LNCaP clone FGC (cell line): Measurements from ENCODE around the gene CCDC200.
"Not testable (repeated sequence)": the region's sequence is repeated elsewhere in the genome, so short reads cannot be mapped to it uniquely, and the experiment has no call there.

ENCODE experiments used
- DNase-seq: peaks from one replicate; pipeline ENCODE4 v3.0.0-alpha.2; 2011; ENCODE audit warnings: low read depth
- H3K4me3 ChIP-seq: 2 replicates; pipeline ENCODE4 v1.5.1; 2011; ENCODE audit warnings: mild to moderate bottlenecking, low read depth, low read length, control low read depth
- TF ChIP-seq, protein P1 (sequence below): IDR thresholded peaks from 2 replicates; pipeline ENCODE4 v1.5.1; 2012; ENCODE audit warnings: mild to moderate bottlenecking; ENCODE audit not compliant: control insufficient read depth, insufficient read depth; ENCODE audit errors: extremely low read depth

Gene CCDC200

DNA sequence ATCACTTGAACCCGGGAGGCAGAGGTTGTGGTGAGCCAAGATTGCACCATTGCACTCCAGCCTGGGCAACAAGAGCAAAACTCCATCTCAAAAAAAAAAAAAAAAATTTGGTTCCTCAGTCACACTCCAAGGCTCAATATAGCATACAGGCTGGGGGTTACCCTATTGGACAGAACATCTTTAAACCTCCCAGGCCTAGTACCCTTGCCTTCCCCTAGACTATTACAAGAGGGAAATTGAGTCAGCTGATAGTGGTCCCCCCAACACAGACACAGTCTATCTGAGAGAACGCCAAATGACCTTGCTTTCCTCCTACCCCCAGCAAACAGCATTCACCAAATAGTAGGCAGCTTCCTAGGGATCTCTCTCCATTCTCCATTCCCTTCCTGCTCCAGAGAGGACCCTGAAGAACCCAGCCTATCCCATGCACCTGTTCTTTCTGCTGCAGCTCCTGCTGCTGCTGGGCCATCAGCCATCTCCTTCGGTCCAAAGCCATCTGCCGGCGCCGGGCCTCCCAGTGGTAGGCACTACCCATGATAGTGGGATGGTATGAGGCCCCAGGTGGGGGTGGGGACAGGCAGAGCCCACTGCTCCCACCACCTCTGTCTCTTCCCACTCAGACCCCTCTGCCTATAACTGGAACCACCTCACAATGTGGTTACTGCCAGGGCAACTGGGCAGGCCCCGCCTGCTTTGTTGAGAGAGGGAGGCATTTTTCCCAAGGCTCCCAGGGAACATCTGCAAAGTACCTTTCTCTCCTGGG, at the start of gene CCDC200:
Gene CCDC200 (minus strand): TSS at position 604 of the 763 bp plus-strand sequence. CDS start 69 bp downstream, at position 535.
- DNase-seq, H3K4me3 ChIP-seq: not testable (repeated sequence)

DNA sequence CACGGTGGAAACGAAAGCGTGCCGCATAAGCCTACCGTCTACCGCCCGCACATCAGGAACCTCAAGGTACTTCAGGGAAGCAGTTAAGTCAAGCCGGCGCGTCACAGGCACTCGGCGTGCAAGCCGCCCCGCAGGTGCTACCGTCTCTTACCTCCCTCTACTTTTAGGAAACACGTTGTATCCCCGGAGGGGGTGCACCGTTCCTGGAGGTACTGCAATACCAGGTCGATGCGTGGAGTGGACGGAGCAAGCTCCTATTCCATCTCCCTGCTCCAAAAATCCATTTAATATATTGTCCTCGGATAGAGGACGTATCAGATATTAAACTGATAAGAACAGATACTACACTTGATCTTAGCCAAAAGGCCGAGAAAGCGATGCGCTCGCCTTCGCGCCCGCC, 44.5 kb upstream of the CCDC200 start:
- not testable (repeated sequence) for H3K4me3 ChIP-seq, DNase-seq

DNA sequence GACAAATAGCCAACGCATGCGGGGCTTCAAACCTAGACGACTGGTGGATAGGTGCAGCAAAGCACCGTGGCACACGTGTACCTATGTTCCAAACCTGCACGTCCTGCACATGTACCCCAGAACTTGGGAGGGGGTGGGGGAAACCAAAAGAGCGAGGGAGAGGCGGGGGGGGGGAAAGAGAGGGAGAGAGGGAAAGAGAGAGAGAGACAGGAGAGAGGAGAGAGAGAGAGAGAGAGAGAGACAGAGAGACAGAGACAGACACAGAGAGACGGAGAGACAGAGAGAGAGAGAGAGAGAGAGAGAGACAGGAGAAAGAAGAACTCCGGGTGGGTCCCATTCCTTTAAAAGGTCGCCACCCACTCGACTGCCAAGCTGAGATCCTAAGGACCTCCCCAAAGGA, 44.1 kb upstream of the CCDC200 start:
- DNase-seq, H3K4me3 ChIP-seq: not testable (repeated sequence)

DNA sequence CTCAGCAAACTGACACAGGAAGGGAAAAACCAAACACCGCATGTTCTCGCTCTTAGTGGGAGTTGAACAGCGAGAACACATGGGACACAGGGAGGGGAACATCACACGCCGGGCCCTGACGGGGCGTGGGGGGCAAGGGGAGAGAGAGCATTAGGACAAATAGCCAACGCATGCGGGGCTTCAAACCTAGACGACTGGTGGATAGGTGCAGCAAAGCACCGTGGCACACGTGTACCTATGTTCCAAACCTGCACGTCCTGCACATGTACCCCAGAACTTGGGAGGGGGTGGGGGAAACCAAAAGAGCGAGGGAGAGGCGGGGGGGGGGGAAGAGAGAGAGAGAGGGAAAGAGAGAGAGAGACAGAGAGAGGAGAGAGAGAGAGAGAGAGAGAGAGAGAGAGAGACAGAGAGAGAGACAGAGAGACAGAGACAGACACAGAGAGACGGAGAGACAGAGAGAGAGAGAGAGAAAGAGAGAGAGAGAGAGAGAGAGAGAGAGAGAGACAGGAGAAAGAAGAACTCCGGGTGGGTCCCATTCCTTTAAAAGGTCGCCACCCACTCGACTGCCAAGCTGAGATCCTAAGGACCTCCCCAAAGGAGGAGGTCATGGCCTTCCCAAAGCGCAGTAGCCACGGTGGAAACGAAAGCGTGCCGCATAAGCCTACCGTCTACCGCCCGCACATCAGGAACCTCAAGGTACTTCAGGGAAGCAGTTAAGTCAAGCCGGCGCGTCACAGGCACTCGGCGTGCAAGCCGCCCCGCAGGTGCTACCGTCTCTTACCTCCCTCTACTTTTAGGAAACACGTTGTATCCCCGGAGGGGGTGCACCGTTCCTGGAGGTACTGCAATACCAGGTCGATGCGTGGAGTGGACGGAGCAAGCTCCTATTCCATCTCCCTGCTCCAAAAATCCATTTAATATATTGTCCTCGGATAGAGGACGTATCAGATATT, 42.4 kb upstream of the CCDC200 start:
- not testable (repeated sequence) for DNase-seq, H3K4me3 ChIP-seq

DNA sequence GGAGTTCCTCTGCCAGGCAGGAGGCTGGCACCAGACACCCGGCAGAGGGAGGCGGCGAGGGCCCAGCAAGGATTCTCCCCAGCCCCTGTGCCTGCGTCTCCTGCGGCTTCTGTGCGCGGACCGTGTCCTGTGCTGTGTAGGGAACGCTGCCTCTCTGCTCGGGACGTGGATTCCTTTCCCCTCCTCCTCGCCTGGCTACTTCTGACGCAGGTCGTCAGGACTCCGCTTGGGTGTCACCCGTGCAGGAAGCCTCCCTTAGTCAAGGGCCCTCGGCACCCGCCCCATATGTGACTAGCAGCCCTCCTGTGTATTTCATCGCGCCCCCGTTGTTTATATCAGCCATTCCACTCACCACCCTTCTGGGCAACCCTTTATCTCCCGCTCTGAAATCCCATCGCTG, 18.0 kb upstream of the CCDC200 start:
- DNase-seq, H3K4me3 ChIP-seq: not testable (repeated sequence)

DNA sequence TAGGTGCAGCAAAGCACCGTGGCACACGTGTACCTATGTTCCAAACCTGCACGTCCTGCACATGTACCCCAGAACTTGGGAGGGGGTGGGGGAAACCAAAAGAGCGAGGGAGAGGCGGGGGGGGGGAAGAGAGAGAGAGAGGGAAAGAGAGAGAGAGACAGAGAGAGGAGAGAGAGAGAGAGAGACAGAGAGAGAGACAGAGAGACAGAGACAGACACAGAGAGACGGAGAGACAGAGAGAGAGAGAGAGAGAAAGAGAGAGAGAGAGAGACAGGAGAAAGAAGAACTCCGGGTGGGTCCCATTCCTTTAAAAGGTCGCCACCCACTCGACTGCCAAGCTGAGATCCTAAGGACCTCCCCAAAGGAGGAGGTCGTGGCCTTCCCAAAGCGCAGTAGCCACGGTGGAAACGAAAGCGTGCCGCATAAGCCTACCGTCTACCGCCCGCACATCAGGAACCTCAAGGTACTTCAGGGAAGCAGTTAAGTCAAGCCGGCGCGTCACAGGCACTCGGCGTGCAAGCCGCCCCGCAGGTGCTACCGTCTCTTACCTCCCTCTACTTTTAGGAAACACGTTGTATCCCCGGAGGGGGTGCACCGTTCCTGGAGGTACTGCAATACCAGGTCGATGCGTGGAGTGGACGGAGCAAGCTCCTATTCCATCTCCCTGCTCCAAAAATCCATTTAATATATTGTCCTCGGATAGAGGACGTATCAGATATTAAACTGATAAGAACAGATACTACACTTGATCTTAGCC, 12.4 kb upstream of the CCDC200 start:
- not testable (repeated sequence) for DNase-seq, H3K4me3 ChIP-seq

DNA sequence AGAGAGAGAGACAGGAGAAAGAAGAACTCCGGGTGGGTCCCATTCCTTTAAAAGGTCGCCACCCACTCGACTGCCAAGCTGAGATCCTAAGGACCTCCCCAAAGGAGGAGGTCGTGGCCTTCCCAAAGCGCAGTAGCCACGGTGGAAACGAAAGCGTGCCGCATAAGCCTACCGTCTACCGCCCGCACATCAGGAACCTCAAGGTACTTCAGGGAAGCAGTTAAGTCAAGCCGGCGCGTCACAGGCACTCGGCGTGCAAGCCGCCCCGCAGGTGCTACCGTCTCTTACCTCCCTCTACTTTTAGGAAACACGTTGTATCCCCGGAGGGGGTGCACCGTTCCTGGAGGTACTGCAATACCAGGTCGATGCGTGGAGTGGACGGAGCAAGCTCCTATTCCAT, 11.2 kb upstream of the CCDC200 start:
- DNase-seq, H3K4me3 ChIP-seq: not testable (repeated sequence)

DNA sequence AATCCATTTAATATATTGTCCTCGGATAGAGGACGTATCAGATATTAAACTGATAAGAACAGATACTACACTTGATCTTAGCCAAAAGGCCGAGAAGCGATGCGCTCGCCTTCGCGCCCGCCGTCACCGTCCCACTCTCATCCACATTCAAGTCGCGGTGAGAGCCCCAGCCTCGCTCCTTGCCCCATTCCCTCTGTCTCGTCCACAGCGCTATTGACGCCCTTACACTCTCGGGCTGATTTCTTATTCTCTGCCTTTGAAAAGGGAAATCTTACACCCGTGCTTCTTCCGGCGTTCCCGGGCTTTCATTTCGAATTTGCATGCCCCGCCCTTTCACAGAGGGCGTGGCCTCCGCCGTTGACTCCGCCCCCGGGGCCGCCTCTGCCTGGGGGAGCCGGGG, 5.5 kb upstream of the CCDC200 start, which contains the start of gene RNU2-1:
Gene RNU2-1 (minus strand): TSS at position 101 of the 400 bp plus-strand sequence.
- DNase-seq, H3K4me3 ChIP-seq: not testable (repeated sequence)

DNA sequence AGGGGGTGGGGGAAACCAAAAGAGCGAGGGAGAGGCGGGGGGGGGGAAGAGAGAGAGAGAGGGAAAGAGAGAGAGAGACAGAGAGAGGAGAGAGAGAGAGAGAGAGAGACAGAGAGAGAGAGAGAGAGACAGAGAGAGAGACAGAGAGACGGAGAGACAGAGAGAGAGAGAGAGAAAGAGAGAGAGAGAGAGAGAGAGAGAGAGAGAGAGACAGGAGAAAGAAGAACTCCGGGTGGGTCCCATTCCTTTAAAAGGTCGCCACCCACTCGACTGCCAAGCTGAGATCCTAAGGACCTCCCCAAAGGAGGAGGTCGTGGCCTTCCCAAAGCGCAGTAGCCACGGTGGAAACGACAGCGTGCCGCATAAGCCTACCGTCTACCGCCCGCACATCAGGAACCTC, 4.8 kb upstream of the CCDC200 start:
- H3K4me3 ChIP-seq, DNase-seq: not testable (repeated sequence)

DNA sequence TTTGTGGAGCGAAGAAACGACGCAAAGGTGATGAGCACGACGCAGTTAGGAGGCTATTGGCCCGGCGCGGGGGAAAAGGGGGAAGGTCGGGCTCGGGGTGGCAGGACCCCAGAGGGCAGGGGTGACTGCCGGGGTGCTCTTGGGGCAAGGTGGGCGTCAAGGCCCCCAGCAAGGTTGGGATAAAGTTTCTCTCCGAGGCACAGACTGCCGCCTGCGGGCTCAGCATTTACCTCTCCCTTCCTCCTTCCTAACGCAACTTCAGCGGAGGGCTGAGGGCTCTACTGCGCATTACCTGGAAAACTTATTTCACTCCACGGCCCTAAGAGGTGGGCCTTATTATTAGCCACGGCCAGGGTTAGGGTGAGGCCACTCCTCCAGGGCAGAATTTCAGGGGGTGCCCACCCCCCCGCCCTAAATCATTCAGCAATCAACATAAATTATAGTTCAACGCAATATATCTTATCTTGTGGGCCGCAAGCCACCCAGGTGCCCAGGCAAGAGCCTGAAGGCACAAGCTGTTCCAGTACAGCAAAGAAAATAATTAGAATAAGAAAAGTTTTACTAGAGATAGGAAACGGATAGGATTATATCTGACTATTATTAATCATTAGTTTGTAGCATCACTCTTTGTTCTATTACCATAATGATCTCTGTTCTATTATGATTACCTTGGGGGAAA, 3.7 kb upstream of the CCDC200 start:
- not testable (repeated sequence) for DNase-seq, H3K4me3 ChIP-seq

DNA sequence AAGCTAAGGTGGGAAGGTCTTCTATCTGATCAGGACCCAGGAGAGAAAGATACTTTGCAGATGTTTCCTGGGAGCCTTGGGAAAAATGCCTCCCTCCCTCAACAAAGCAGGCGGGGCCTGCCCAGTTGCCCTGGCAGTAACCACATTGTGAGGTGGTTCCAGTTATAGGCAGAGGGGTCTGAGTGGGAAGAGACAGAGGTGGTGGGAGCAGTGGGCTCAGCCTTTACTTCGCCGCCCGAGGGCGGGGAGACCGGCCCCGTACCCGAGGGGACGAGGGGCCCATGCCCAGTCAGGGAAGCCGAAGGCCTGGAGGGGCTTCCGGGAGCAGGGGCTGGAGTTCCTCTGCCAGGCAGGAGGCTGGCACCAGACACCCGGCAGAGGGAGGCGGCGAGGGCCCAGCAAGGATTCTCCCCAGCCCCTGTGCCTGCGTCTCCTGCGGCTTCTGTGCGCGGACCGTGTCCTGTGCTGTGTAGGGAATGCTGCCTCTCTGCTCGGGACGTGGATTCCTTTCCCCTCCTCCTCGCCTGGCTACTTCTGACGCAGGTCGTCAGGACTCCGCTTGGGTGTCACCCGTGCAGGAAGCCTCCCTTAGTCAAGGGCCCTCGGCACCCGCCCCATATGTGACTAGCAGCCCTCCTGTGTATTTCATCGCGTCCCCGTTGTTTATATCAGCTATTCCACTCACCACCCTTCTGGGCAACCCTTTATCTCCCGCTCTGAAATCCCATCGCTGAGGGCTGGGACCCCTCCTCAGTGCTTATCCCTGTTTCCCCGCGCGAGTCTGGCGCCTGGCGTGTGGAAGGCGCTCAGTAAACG, 3.0 kb upstream of the CCDC200 start:
- not testable (repeated sequence) for DNase-seq, H3K4me3 ChIP-seq

DNA sequence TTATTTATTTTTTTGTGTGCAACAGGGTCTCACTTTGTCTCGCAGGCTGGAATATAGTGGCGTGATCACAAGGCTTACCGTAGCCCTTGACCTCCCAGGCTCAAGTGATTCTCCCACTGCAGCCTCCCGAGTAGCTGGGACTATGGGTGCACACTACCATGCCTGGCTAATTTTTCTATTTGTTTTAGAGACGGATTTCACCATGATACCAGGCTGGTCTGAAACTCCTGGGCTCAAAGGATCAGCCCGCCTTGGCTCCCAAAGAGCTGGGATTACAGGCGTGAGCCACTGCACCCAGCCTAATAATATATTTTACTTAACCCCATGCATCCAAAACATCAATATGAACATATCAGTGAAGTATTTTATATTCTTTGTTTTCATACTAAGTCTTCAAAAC, 2.0 kb downstream of the CCDC200 start:
- no peak for DNase-seq
- TF ChIP-seq, protein P1, sequence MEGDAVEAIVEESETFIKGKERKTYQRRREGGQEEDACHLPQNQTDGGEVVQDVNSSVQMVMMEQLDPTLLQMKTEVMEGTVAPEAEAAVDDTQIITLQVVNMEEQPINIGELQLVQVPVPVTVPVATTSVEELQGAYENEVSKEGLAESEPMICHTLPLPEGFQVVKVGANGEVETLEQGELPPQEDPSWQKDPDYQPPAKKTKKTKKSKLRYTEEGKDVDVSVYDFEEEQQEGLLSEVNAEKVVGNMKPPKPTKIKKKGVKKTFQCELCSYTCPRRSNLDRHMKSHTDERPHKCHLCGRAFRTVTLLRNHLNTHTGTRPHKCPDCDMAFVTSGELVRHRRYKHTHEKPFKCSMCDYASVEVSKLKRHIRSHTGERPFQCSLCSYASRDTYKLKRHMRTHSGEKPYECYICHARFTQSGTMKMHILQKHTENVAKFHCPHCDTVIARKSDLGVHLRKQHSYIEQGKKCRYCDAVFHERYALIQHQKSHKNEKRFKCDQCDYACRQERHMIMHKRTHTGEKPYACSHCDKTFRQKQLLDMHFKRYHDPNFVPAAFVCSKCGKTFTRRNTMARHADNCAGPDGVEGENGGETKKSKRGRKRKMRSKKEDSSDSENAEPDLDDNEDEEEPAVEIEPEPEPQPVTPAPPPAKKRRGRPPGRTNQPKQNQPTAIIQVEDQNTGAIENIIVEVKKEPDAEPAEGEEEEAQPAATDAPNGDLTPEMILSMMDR, result no peak
- no peak overlapping the region for H3K4me3 ChIP-seq
